ENCODE results near the gene MFNG.

The MFNG gene

GRCh38 chr22:37511395-37512104 lies 25.4 kb upstream of the MFNG start:
- DNase-seq (ENCODE audit: low read depth) = no peak

GRCh38 chr22:37510091-37510490 lies 23.9 kb upstream of the MFNG start:
- no peak for DNase-seq (ENCODE audit: low read depth)

GRCh38 chr22:37509059-37509860 lies 23.1 kb upstream of the MFNG start:
- DNase-seq (ENCODE audit: low read depth) = no peak

GRCh38 chr22:37508431-37508992 lies 22.3 kb upstream of the MFNG start:
- DNase-seq (ENCODE audit: low read depth) = no peak

GRCh38 chr22:37507731-37508130 lies 21.5 kb upstream of the MFNG start:
- DNase-seq (ENCODE audit: low read depth) = no peak

GRCh38 chr22:37505989-37506388 lies 19.8 kb upstream of the MFNG start:
- DNase-seq (ENCODE audit: low read depth) = no peak

GRCh38 chr22:37505565-37505964 lies 19.4 kb upstream of the MFNG start:
- DNase-seq (ENCODE audit: low read depth) = no peak

GRCh38 chr22:37504964-37505363 lies 18.8 kb upstream of the MFNG start:
- DNase-seq (ENCODE audit: low read depth) = no peak

- DNase-seq (ENCODE audit: low read depth) = no peak
Observed at GRCh38 chr22:37503850-37504249, 17.7 kb upstream of the MFNG start.

GRCh38 chr22:37503183-37503683 lies 17.0 kb upstream of the MFNG start:
- DNase-seq (ENCODE audit: low read depth) = no peak

- DNase-seq (ENCODE audit: low read depth) = no peak
Observed at GRCh38 chr22:37502342-37503182, 16.4 kb upstream of the MFNG start.

- peak; percentile 65 for DNase-seq (ENCODE audit: low read depth)
Observed at GRCh38 chr22:37501610-37502341, 15.6 kb upstream of the MFNG start.

- DNase-seq (ENCODE audit: low read depth) = no peak
Observed at GRCh38 chr22:37500745-37501609, 14.8 kb upstream of the MFNG start.

- DNase-seq (ENCODE audit: low read depth) = no peak
Observed at GRCh38 chr22:37499789-37500540, 13.8 kb upstream of the MFNG start.

GRCh38 chr22:37499027-37499707 lies 13.0 kb upstream of the MFNG start:
- no peak for DNase-seq (ENCODE audit: low read depth)

GRCh38 chr22:37498289-37498909 lies 12.2 kb upstream of the MFNG start:
- no peak for DNase-seq (ENCODE audit: low read depth)

GRCh38 chr22:37497062-37497599 lies 10.9 kb upstream of the MFNG start:
- peak; percentile 87 for DNase-seq (ENCODE audit: low read depth)

GRCh38 chr22:37496651-37497050 lies 10.5 kb upstream of the MFNG start:
- peak; percentile 45 for DNase-seq (ENCODE audit: low read depth)

Measured in non-pigmented ciliary epithelial cell (primary cell).